WTC11 (cell line): Measurements from ENCODE around the gene RYR2. TPM values are rescaled to one million over a fixed set of nuclear protein-coding genes. Genes with fewer than 3 reads are reported as not detected.

ENCODE experiments used
- ATAC-seq: fragments of 200-7000 bp; cut with Tn5 transposase; 2 replicates; pipeline ENCODE4 v1.10.0; 2021; ENCODE audit warnings: mild to moderate bottlenecking, moderate library complexity
- CTCF ChIA-PET: fragments of 300-600 bp; sonication (Branson Sonifier 250); formaldehyde crosslinking; loops from one replicate; lab custom pipeline; 2021; ENCODE audit warnings: antibody characterized with exemption; lab: Charles Lee
- POLR2A ChIA-PET: fragments of 350-600 bp; sonication (Branson Sonifier 250); formaldehyde crosslinking; loops from one replicate; lab custom pipeline; 2021; ENCODE audit warnings: antibody characterized with exemption; lab: Charles Lee
- DNase-seq: peaks from one replicate; pipeline ENCODE4 v3.0.0; 2021; ENCODE audit warnings: low spot score
- H3K27ac Mint-ChIP-seq: 2 replicates; pipeline ENCODE4 v1.8.0; 2021; ENCODE audit warnings: mixed read lengths
- H3K27me3 Mint-ChIP-seq: 2 replicates; pipeline ENCODE4 v1.8.0; 2021; ENCODE audit warnings: low read depth, mild to moderate bottlenecking, moderate library complexity, mixed read lengths
- H3K36me3 Mint-ChIP-seq: 2 replicates; pipeline ENCODE4 v1.8.0; 2021; ENCODE audit warnings: mixed read lengths
- H3K4me1 Mint-ChIP-seq: 2 replicates; pipeline ENCODE4 v1.8.0; 2022; ENCODE audit warnings: mixed read lengths
- H3K4me3 Mint-ChIP-seq: 2 replicates; pipeline ENCODE4 v1.8.0; 2021; ENCODE audit warnings: mild to moderate bottlenecking, moderate library complexity, mixed read lengths
- H3K9me3 Mint-ChIP-seq: 2 replicates; pipeline ENCODE4 v1.8.0; 2021; ENCODE audit warnings: mixed read lengths
- AR ChIP-seq: fragments of 250-450 bp; sonication (Bioruptor Pico); IDR thresholded peaks from 2 replicates; pipeline ENCODE4 v1.9.0; 2021; ENCODE audit warnings: mild to moderate bottlenecking
- CREM ChIP-seq: sonication (generic); formaldehyde crosslinking; IDR thresholded peaks from 2 replicates; pipeline ENCODE4 v1.8.1; 2022; ENCODE audit warnings: mild to moderate bottlenecking, missing genetic modification reagents, moderate library complexity
- CTCF ChIP-seq: fragments of 200-600 bp; IDR thresholded peaks from 2 replicates; pipeline ENCODE4 v1.8.0; 2022; ENCODE audit warnings: antibody characterized with exemption
- E2F5 ChIP-seq: sonication (generic); formaldehyde crosslinking; IDR thresholded peaks from 2 replicates; pipeline ENCODE4 v1.8.1; 2022; ENCODE audit warnings: mild to moderate bottlenecking, moderate library complexity, missing genetic modification reagents
- ERG ChIP-seq: fragments of 250-450 bp; sonication (Bioruptor Pico); IDR thresholded peaks from 2 replicates; pipeline ENCODE4 v1.8.0; 2021; ENCODE audit warnings: mild to moderate bottlenecking
- FOXK1 ChIP-seq: sonication (generic); formaldehyde crosslinking; IDR thresholded peaks from 2 replicates; pipeline ENCODE4 v1.8.0; 2022; ENCODE audit warnings: mild to moderate bottlenecking, moderate library complexity, missing genetic modification reagents
- HMGA2 ChIP-seq: fragments of 250-450 bp; sonication (Bioruptor Pico); IDR thresholded peaks from 2 replicates; pipeline ENCODE4 v1.4.0; 2021; ENCODE audit warnings: mild to moderate bottlenecking, moderate library complexity
- MLX ChIP-seq: sonication (generic); formaldehyde crosslinking; IDR thresholded peaks from 2 replicates; pipeline ENCODE4 v1.8.1; 2023; ENCODE audit warnings: mild to moderate bottlenecking, missing genetic modification reagents, moderate library complexity
- NFYB ChIP-seq: sonication (generic); formaldehyde crosslinking; conservative IDR thresholded peaks from 2 replicates; pipeline ENCODE4 v1.8.0; 2022; ENCODE audit warnings: low read depth, missing genetic modification reagents
- RORB ChIP-seq: fragments of 250-450 bp; sonication (Bioruptor Pico); IDR thresholded peaks from 2 replicates; pipeline ENCODE4 v1.9.0; 2021; ENCODE audit warnings: mild to moderate bottlenecking
- USF1 ChIP-seq: sonication (generic); formaldehyde crosslinking; IDR thresholded peaks from 2 replicates; pipeline ENCODE4 v1.8.0; 2022; ENCODE audit warnings: mild to moderate bottlenecking, missing genetic modification reagents
- USF2 ChIP-seq: sonication (generic); formaldehyde crosslinking; IDR thresholded peaks from 2 replicates; pipeline ENCODE4 v1.8.1; 2023; ENCODE audit warnings: mild to moderate bottlenecking, missing genetic modification reagents, moderate library complexity
- ZNF121 ChIP-seq: sonication (generic); formaldehyde crosslinking; IDR thresholded peaks from 2 replicates; pipeline ENCODE4 v1.8.0; 2023; ENCODE audit warnings: missing genetic modification reagents
- ZNF138 ChIP-seq: sonication (generic); formaldehyde crosslinking; conservative IDR thresholded peaks from 2 replicates; pipeline ENCODE4 v1.8.1; 2022; ENCODE audit warnings: mild to moderate bottlenecking, moderate library complexity, missing genetic modification reagents
- ZNF232 ChIP-seq: sonication (generic); formaldehyde crosslinking; IDR thresholded peaks from 2 replicates; pipeline ENCODE4 v1.8.0; 2022; ENCODE audit warnings: mild to moderate bottlenecking, missing genetic modification reagents
- ZNF263 ChIP-seq: sonication (generic); formaldehyde crosslinking; IDR thresholded peaks from 2 replicates; pipeline ENCODE4 v1.8.1; 2022; ENCODE audit warnings: low read depth, mild to moderate bottlenecking, moderate library complexity, missing genetic modification reagents
- total RNA-seq: library from RNA; stranded (reverse); gene quantifications from 3 replicates; pipeline ENCODE4 v1.2.3, GENCODE V29; 2021

The RYR2 gene
- total RNA-seq, 1 experiment from 2014 or later: 7.9 TPM

- TF ChIP-seq FOXK1 (CRISPR knock-in tag): no peak
- TF ChIP-seq CREM (CRISPR knock-in tag): no peak
Observed at GRCh38 chr1:237384213-237384612, 342.2 kb downstream of the RYR2 start (continued).

- H3K27ac Mint-ChIP-seq: peak overlapping the region; percentile 55; the same call in 1 of the 2 replicates
- ChIA-PET POLR2A (no interaction called here), CTCF (interaction anchor here (0.6 to 1.9 kb wide), 18 partner anchors 47 to 719 kb away, joined by 3 to 15 read pairs (median 4); partner anchors contain the start of gene RYR2)
- H3K9me3 Mint-ChIP-seq: no peaks in the 10 kb centered on the region
- DNase-seq (no peak), ATAC-seq (peak; percentile 67)
- peaks cover 13% of the 10 kb centered on the region for H3K4me1 Mint-ChIP-seq
- TF ChIP-seq HMGA2 (CRISPR knock-in tag): no peak
- peak; percentile 47; the same call in 1 of the 2 replicates for TF ChIP-seq CTCF
- TF ChIP-seq, all 79 proteins: peak for 1
- Mint-ChIP-seq H3K27me3 (no peaks in the 10 kb centered on the region), H3K36me3 (no peaks in the 10 kb centered on the region), H3K4me3 (no peak overlapping the region)
Observed at GRCh38 chr1:237386362-237387143, 344.6 kb downstream of the RYR2 start.

GRCh38 chr1:237387144-237387505, 345.1 kb downstream of the RYR2 start:
- TF ChIP-seq ZNF138 (CRISPR knock-in tag) (no peak), RORB (CRISPR knock-in tag) (no peak), E2F5 (CRISPR knock-in tag) (no peak), USF2 (no peak), ZNF232 (CRISPR knock-in tag) (no peak), ZNF263 (CRISPR knock-in tag) (no peak), USF1 (CRISPR knock-in tag) (no peak), AR (CRISPR knock-in tag) (no peak), NFYB (CRISPR knock-in tag) (no peak), ZNF121 (CRISPR knock-in tag) (no peak), MLX (CRISPR knock-in tag) (no peak), ERG (CRISPR knock-in tag) (no peak), CREM (CRISPR knock-in tag) (no peak)
- Mint-ChIP-seq H3K36me3 (no peaks in the 10 kb centered on the region), H3K27ac (no peak overlapping the region), H3K27me3 (no peaks in the 10 kb centered on the region), H3K4me1 (peaks cover 10% of the 10 kb centered on the region), H3K9me3 (no peaks in the 10 kb centered on the region), H3K4me3 (no peak overlapping the region)
- ChIA-PET CTCF (interaction anchor here (0.7 to 1.9 kb wide), 16 partner anchors 47 to 633 kb away, joined by 3 to 15 read pairs (median 4); partner anchors contain the start of gene RYR2), POLR2A (no interaction called here)
- DNase-seq (no peak), ATAC-seq (no peak)
